Neuronal stem cell (in vitro differentiated cells): ENCODE results near the gene PRRC2B.
"Not testable (repeated sequence)": the region's sequence is repeated elsewhere in the genome, so short reads cannot be mapped to it uniquely, and the experiment has no call there.

Source experiments
- DNase-seq: peaks from one replicate; pipeline ENCODE4 v3.0.0-alpha.2; 2013; ENCODE audit warnings: low spot score
- H2AFZ ChIP-seq: one replicate; pipeline ENCODE4 v1.6.1; 2013; ENCODE audit warnings: mild to moderate bottlenecking, low read length, inconsistent platforms
- H2AK5ac ChIP-seq: 2 replicates; pipeline ENCODE4 v1.6.1; 2013; ENCODE audit warnings: low read depth, mild to moderate bottlenecking, inconsistent platforms, low read length, moderate library complexity, mixed read lengths
- H2BK120ac ChIP-seq: 2 replicates; pipeline ENCODE4 v1.6.1; 2013; ENCODE audit warnings: low read depth, mild to moderate bottlenecking, inconsistent platforms, low read length, moderate library complexity, mixed read lengths
- H2BK12ac ChIP-seq: one replicate; pipeline ENCODE4 v1.6.1; 2013; ENCODE audit warnings: low read length, inconsistent platforms
- H2BK15ac ChIP-seq: 2 replicates; pipeline ENCODE4 v1.6.1; 2013; ENCODE audit warnings: mild to moderate bottlenecking, low read length, inconsistent platforms, mixed read lengths
- H2BK5ac ChIP-seq: one replicate; pipeline ENCODE4 v1.6.1; 2013; ENCODE audit warnings: inconsistent platforms, mild to moderate bottlenecking, low read length, moderate library complexity
- H3K14ac ChIP-seq: one replicate; pipeline ENCODE4 v1.6.1; 2013; ENCODE audit warnings: low read length, inconsistent platforms
- H3K18ac ChIP-seq: 2 replicates; pipeline ENCODE4 v1.6.1; 2013; ENCODE audit warnings: low read length, inconsistent platforms
- H3K23ac ChIP-seq: 2 replicates; pipeline ENCODE4 v1.6.1; 2013; ENCODE audit warnings: low read depth, mild to moderate bottlenecking, mixed read lengths, low read length, inconsistent platforms; ENCODE audit not compliant: poor library complexity
- H3K27ac ChIP-seq: replicated peaks from 3 replicates; pipeline ENCODE4 v1.5.1; 2013; ENCODE audit warnings: low read length, inconsistent platforms
- H3K27me3 ChIP-seq, 3 experiments: 2 replicates each; pipeline ENCODE4 v1.6.1; 2013; ENCODE audit warnings: low read length in 3 of 3, mild to moderate bottlenecking in 2 of 3, inconsistent platforms in 1 of 3, low read depth in 1 of 3, mixed read lengths in 1 of 3, moderate library complexity in 1 of 3; ENCODE audit not compliant: control insufficient read depth in 3 of 3, insufficient read depth in 3 of 3
- H3K36me3 ChIP-seq, 2 donors: replicated peaks in 1 of 2; 2 replicates each; pipeline ENCODE4 v1.6.1; 2013; ENCODE audit warnings: low read length in 2 of 2; ENCODE audit not compliant: control insufficient read depth in 2 of 2, insufficient read depth in 2 of 2
- H3K4ac ChIP-seq: 2 replicates; pipeline ENCODE4 v1.6.1; 2013; ENCODE audit warnings: inconsistent platforms, mild to moderate bottlenecking, low read length, moderate library complexity
- H3K4me1 ChIP-seq, 2 donors: 1 replicate in 1 of 2; 2 replicates in 1 of 2; pipeline ENCODE4 v1.6.1; 2013; ENCODE audit warnings: low read length in 2 of 2, low read depth in 1 of 2; ENCODE audit not compliant: control insufficient read depth in 2 of 2, insufficient read depth in 1 of 2
- H3K4me2 ChIP-seq: one replicate; pipeline ENCODE4 v1.6.1; 2013; ENCODE audit warnings: mild to moderate bottlenecking, low read length, inconsistent platforms; ENCODE audit not compliant: insufficient read depth, poor library complexity, severe bottlenecking
- H3K4me3 ChIP-seq, 2 donors: 2 replicates each; pipeline ENCODE4 v1.5.1; 2013; ENCODE audit warnings: low read length in 2 of 2, mild to moderate bottlenecking in 2 of 2, inconsistent platforms in 1 of 2, moderate library complexity in 1 of 2
- H3K79me1 ChIP-seq: one replicate; pipeline ENCODE4 v1.6.1; 2013; ENCODE audit warnings: low read depth, mild to moderate bottlenecking, inconsistent platforms, low read length, moderate library complexity
- H3K9ac ChIP-seq: one replicate; pipeline ENCODE4 v1.6.1; 2013; ENCODE audit warnings: mild to moderate bottlenecking, low read depth, low read length, inconsistent platforms; ENCODE audit not compliant: poor library complexity
- H3K9me3 ChIP-seq, 2 donors: replicated peaks in 1 of 2; 2 replicates each; pipeline versions ENCODE3 to v1.6.1; 2013; ENCODE audit warnings: low read length in 2 of 2, mild to moderate bottlenecking in 2 of 2, inconsistent platforms in 1 of 2, low read depth in 1 of 2, mixed read lengths in 1 of 2, moderate library complexity in 1 of 2; ENCODE audit not compliant: control insufficient read depth in 2 of 2, insufficient read depth in 1 of 2
- H4K8ac ChIP-seq: one replicate; pipeline ENCODE4 v1.6.1; 2013; ENCODE audit warnings: low read depth, mild to moderate bottlenecking, inconsistent platforms, low read length, moderate library complexity
- H4K91ac ChIP-seq: one replicate; pipeline ENCODE4 v1.6.1; 2013; ENCODE audit warnings: low read length, low read depth, mild to moderate bottlenecking, inconsistent platforms; ENCODE audit not compliant: poor library complexity
- WGBS, 2 donors: extraction: QIAGEN DNeasy Blood & Tissue Kit; methylation state at CpG; one replicate each; pipeline ENCODE4 v1.1.7; 2013; ENCODE audit warnings: missing lambda C conversion rate in 2 of 2, mixed read lengths in 1 of 2; ENCODE audit not compliant: insufficient read length in 2 of 2, insufficient replicate concordance in 1 of 2; ENCODE audit errors: extremely low coverage in 2 of 2; 5-methylcytosine and 5-hydroxymethylcytosine counted together

PRRC2B gene

DNA sequence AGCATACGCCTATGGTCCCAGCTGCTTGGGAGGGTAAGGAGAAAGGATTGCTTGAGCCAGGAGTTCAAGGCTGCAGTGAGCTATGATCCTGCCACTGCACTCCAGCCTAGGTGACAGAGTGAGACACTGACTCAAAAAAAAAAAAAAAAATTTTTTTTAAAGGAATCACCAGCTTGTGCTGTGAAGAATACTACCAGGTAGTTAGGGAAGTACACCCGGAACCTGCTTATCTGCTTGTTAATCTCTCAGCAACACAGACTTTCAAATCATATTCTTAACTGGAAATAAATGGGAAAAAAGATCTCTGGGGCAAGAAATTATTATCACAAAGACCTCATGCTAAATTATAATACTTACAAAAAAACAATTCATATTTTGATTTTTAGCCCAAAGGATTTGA, 26.4 kb upstream of the PRRC2B start:
- H2BK5ac ChIP-seq: no peak overlapping the region
- no peaks in the 10 kb centered on the region for H3K36me3 ChIP-seq
- H3K4me3 ChIP-seq: no peak overlapping the region
- H3K79me1 ChIP-seq: no peaks in the 10 kb centered on the region
- H2BK12ac ChIP-seq: no peak overlapping the region
- H2BK15ac ChIP-seq: no peak overlapping the region
- no peak overlapping the region for H4K91ac ChIP-seq
- no peaks in the 10 kb centered on the region for H3K27me3 ChIP-seq
- no peaks in the 10 kb centered on the region for H3K9me3 ChIP-seq
- no peak overlapping the region for H4K8ac ChIP-seq
- peaks cover 0 to 2% of the 10 kb centered on the region in 2 donors for H3K4me1 ChIP-seq
- no peak overlapping the region for H3K23ac ChIP-seq
- no peak overlapping the region for H3K14ac ChIP-seq
- H3K4me2 ChIP-seq: no peak overlapping the region
- DNase-seq: no peak
- no peak overlapping the region for H2BK120ac ChIP-seq
- no peak overlapping the region for H3K9ac ChIP-seq
- H3K4ac ChIP-seq: no peak overlapping the region
- no peak overlapping the region for H3K27ac ChIP-seq
- no peak overlapping the region for H3K18ac ChIP-seq
- no CpG with 5 or more reads among the region's 2 CpGs for WGBS, 2 donors
- H2AK5ac ChIP-seq: no peak overlapping the region
- no peak overlapping the region for H2AFZ ChIP-seq

DNA sequence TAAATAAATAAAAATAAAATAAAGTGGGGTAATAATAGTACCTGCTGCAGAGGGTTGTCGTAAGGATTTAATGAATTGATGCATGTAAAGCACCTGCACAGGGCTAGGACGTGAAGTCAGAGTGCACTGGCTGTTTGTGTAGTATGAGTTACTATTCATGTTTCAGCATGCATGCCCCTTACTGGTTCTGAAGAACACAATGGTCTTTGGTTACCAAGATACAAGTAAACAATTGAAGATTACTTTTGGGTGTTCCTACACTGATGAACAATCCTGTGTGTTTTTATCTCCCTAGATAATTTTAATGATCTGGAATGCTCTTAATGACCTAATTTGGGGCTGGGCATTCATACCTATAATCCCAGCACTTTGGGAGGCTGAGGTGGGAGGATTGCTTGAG, 23.2 kb upstream of the PRRC2B start:
- no peak overlapping the region for H4K91ac ChIP-seq
- peaks cover 2% of the 10 kb centered on the region in 2 donors for H3K4me1 ChIP-seq
- no peaks in the 10 kb centered on the region for H3K36me3 ChIP-seq
- no peak overlapping the region for H2AFZ ChIP-seq
- no peak overlapping the region for H2BK12ac ChIP-seq
- no peak overlapping the region for H3K18ac ChIP-seq
- WGBS, 2 donors: no CpG with 5 or more reads among the region's 2 CpGs
- H3K4me2 ChIP-seq: no peak overlapping the region
- H2BK120ac ChIP-seq: no peak overlapping the region
- no peaks in the 10 kb centered on the region for H3K79me1 ChIP-seq
- DNase-seq: no peak
- H2BK15ac ChIP-seq: no peak overlapping the region
- no peak overlapping the region for H3K23ac ChIP-seq
- H3K14ac ChIP-seq: no peak overlapping the region
- no peak overlapping the region for H2BK5ac ChIP-seq
- H3K27ac ChIP-seq: no peak overlapping the region
- H3K9ac ChIP-seq: no peak overlapping the region
- no peak overlapping the region for H3K4me3 ChIP-seq
- H3K9me3 ChIP-seq: no peaks in the 10 kb centered on the region
- H2AK5ac ChIP-seq: no peak overlapping the region
- H4K8ac ChIP-seq: no peak overlapping the region
- no peak overlapping the region for H3K4ac ChIP-seq
- H3K27me3 ChIP-seq: no peaks in the 10 kb centered on the region

DNA sequence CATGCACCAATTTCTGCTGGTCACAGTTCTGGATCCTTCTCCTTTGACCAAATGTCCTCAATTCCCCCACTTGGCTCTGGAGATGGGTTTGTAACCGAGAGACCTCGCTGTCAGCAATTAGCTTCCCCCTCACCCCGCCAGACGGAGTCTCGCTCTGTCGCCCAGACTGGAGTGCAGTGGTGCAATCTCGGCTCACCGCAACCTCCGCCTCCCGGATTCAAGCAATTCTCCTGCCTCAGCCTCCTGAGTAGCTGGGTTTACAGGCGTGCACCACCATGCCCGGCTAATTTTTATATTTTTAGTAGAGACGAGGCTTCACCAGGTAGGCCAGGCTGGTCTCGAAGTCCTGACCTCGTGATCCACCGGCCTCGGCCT, 21.3 kb upstream of the PRRC2B start:
- no CpG with 5 or more reads among the region's 17 CpGs for WGBS, 2 donors
- H2BK5ac ChIP-seq: peak overlapping the region; percentile 8

DNA sequence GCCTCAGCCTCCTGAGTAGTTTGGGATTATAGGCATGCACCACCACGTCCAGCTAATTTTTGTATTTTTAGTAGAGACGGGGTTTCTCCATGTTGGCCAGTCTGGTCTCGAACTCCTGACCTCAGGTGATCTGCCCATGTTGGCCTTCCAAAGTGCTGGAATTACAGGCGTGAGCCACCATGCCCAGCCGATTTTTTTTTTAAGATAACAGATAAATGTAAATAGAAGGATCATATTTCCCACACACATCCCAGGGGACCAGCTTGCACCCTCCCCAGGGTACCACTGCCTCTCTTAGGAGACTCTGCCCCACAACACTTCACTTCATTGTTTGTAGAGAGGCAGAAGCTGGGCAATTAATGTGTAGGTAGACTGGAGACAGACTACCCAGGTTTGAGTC, 19.2 kb upstream of the PRRC2B start:
- not testable (repeated sequence) for H2AK5ac ChIP-seq, H3K27me3 ChIP-seq, H3K9me3 ChIP-seq, H2BK5ac ChIP-seq, H3K36me3 ChIP-seq, H2BK12ac ChIP-seq, H3K4me3 ChIP-seq, H4K8ac ChIP-seq, H3K14ac ChIP-seq, H3K4me1 ChIP-seq, H4K91ac ChIP-seq, H2BK15ac ChIP-seq, H3K79me1 ChIP-seq, H3K9ac ChIP-seq, DNase-seq, H2BK120ac ChIP-seq, H3K18ac ChIP-seq, H3K4ac ChIP-seq, H2AFZ ChIP-seq, H3K27ac ChIP-seq, H3K23ac ChIP-seq, H3K4me2 ChIP-seq
- WGBS, 2 donors: no CpG with 5 or more reads among the region's 5 CpGs

More for the DNA sequence above, 21.3 kb upstream of the PRRC2B start:
- H4K8ac ChIP-seq, H3K4me1 ChIP-seq, DNase-seq, H3K23ac ChIP-seq, H3K9me3 ChIP-seq, H3K4ac ChIP-seq, H2BK120ac ChIP-seq, H3K14ac ChIP-seq, H3K27me3 ChIP-seq, H2BK15ac ChIP-seq, H2BK12ac ChIP-seq, H3K79me1 ChIP-seq, H2AFZ ChIP-seq, H3K9ac ChIP-seq, H3K18ac ChIP-seq, H3K36me3 ChIP-seq, H4K91ac ChIP-seq: not testable (repeated sequence)
- peak overlapping the region; percentile 20 for H2AK5ac ChIP-seq
- H3K4me3 ChIP-seq: peak overlapping the region in 1 of 2 donors; percentile 68
- peak overlapping the region; percentile 79 for H3K4me2 ChIP-seq
- peak overlapping the region; percentile 77 for H3K27ac ChIP-seq
